WTC11 (cell line): ENCODE results near the gene DRAXIN.

Experiments
- ARID4B ChIP-seq: sonication (generic); formaldehyde crosslinking; IDR thresholded peaks from 2 replicates; pipeline ENCODE4 v1.8.0; 2023; ENCODE audit warnings: missing genetic modification reagents, mild to moderate bottlenecking, borderline replicate concordance
- ATF2 ChIP-seq: sonication (generic); formaldehyde crosslinking; IDR thresholded peaks from 2 replicates; pipeline ENCODE4 v1.8.1; 2022; ENCODE audit warnings: low read depth, missing genetic modification reagents, borderline replicate concordance
- ATF6 ChIP-seq: sonication (generic); formaldehyde crosslinking; IDR thresholded peaks from 2 replicates; pipeline ENCODE4 v1.8.1; 2023; ENCODE audit warnings: mild to moderate bottlenecking, missing genetic modification reagents
- CREM ChIP-seq: sonication (generic); formaldehyde crosslinking; IDR thresholded peaks from 2 replicates; pipeline ENCODE4 v1.8.1; 2022; ENCODE audit warnings: mild to moderate bottlenecking, missing genetic modification reagents, moderate library complexity
- CTCF ChIP-seq: fragments of 200-600 bp; IDR thresholded peaks from 2 replicates; pipeline ENCODE4 v1.8.0; 2022; ENCODE audit warnings: antibody characterized with exemption
- ELF4 ChIP-seq: sonication (generic); formaldehyde crosslinking; IDR thresholded peaks from 2 replicates; pipeline ENCODE4 v1.8.1; 2022; ENCODE audit warnings: low read depth, mild to moderate bottlenecking, moderate library complexity, missing genetic modification reagents
- FOXP1 ChIP-seq: sonication (generic); formaldehyde crosslinking; IDR thresholded peaks from 2 replicates; pipeline ENCODE4 v1.8.0; 2022; ENCODE audit warnings: missing genetic modification reagents, mild to moderate bottlenecking, moderate library complexity, borderline replicate concordance
- JAZF1 ChIP-seq: fragments of 250-450 bp; sonication (Bioruptor Pico); IDR thresholded peaks from 2 replicates; pipeline ENCODE4 v1.9.0; 2021; ENCODE audit warnings: moderate library complexity, mild to moderate bottlenecking, inconsistent platforms
- SMAD3 ChIP-seq: sonication (generic); formaldehyde crosslinking; IDR thresholded peaks from 2 replicates; pipeline ENCODE4 v1.8.0; 2022; ENCODE audit warnings: missing genetic modification reagents, mild to moderate bottlenecking, borderline replicate concordance
- STAT6 ChIP-seq: sonication (generic); formaldehyde crosslinking; conservative IDR thresholded peaks from 2 replicates; pipeline ENCODE4 v1.8.1; 2023; ENCODE audit warnings: mild to moderate bottlenecking, low read depth, missing genetic modification reagents, moderate library complexity
- ZBTB43 ChIP-seq: sonication (generic); formaldehyde crosslinking; IDR thresholded peaks from 2 replicates; pipeline ENCODE4 v1.8.1; 2023; ENCODE audit warnings: mild to moderate bottlenecking, missing genetic modification reagents
- ZNF396 ChIP-seq: fragments of 250-450 bp; sonication (Bioruptor Pico); IDR thresholded peaks from 2 replicates; pipeline ENCODE4 v1.8.0; 2021; ENCODE audit warnings: mild to moderate bottlenecking, moderate library complexity, borderline replicate concordance
- ZSCAN18 ChIP-seq: fragments of 250-450 bp; sonication (Bioruptor Pico); IDR thresholded peaks from 2 replicates; pipeline ENCODE4 v2.1.2; 2022; ENCODE audit warnings: mild to moderate bottlenecking, moderate library complexity

GRCh38 chr1:11736746-11737639 is 45.5 kb downstream of the DRAXIN start:
- TF ChIP-seq CTCF (no peak), CREM (CRISPR knock-in tag) (no peak), ATF6 (no peak), STAT6 (no peak), ATF2 (CRISPR knock-in tag) (no peak), ARID4B (no peak), ZNF396 (CRISPR knock-in tag) (no peak), ZBTB43 (no peak), SMAD3 (no peak), JAZF1 (CRISPR knock-in tag) (no peak), ZSCAN18 (CRISPR knock-in tag) (no peak), FOXP1 (CRISPR knock-in tag) (no peak), ELF4 (no peak)
